Mesenchymal stem cell (in vitro differentiated cells and primary cell): Measurements from ENCODE around the gene PKP2.

Source experiments
- DNase-seq: peaks from one replicate; pipeline ENCODE4 v3.0.0-alpha.2; 2013
- H2AFZ ChIP-seq: one replicate; pipeline ENCODE4 v1.6.1; 2013; ENCODE audit warnings: low read depth, mild to moderate bottlenecking, control low read depth, inconsistent platforms, low read length, moderate library complexity
- H2AK5ac ChIP-seq: 2 replicates; pipeline ENCODE4 v1.6.1; 2013; ENCODE audit warnings: low read length, moderate library complexity, mild to moderate bottlenecking, inconsistent platforms; ENCODE audit not compliant: severe bottlenecking
- H2BK120ac ChIP-seq: one replicate; pipeline ENCODE4 v1.6.1; 2013; ENCODE audit warnings: low read depth, mild to moderate bottlenecking, inconsistent platforms, low read length, moderate library complexity
- H2BK12ac ChIP-seq, 2 experiments: one replicate each; pipeline ENCODE4 v1.6.1; 2013; ENCODE audit warnings: inconsistent platforms in 2 of 2, low read length in 2 of 2, mild to moderate bottlenecking in 2 of 2, moderate library complexity in 2 of 2, control low read depth in 1 of 2
- H2BK15ac ChIP-seq: one replicate; pipeline ENCODE4 v1.6.1; 2013; ENCODE audit warnings: mild to moderate bottlenecking, low read depth, inconsistent platforms; ENCODE audit not compliant: poor library complexity, severe bottlenecking
- H2BK5ac ChIP-seq: 2 replicates; pipeline ENCODE4 v1.6.1; 2013; ENCODE audit warnings: low read depth, mild to moderate bottlenecking, low read length, control low read depth, inconsistent platforms; ENCODE audit not compliant: poor library complexity, severe bottlenecking
- H3K14ac ChIP-seq, 2 experiments: one replicate each; pipeline ENCODE4 v1.6.1; 2013; ENCODE audit warnings: inconsistent platforms in 2 of 2, low read length in 2 of 2, control low read depth in 1 of 2, mild to moderate bottlenecking in 1 of 2, moderate library complexity in 1 of 2
- H3K18ac ChIP-seq, 2 experiments: one replicate each; pipeline ENCODE4 v1.6.1; 2013; ENCODE audit warnings: inconsistent platforms in 2 of 2, low read length in 2 of 2, control low read depth in 1 of 2, low read depth in 1 of 2, mild to moderate bottlenecking in 1 of 2
- H3K23ac ChIP-seq, 2 experiments: one replicate each; pipeline ENCODE4 v1.6.1; 2013; ENCODE audit warnings: inconsistent platforms in 2 of 2, low read length in 2 of 2, mild to moderate bottlenecking in 2 of 2, moderate library complexity in 2 of 2, control low read depth in 1 of 2
- H3K27ac ChIP-seq: 2 replicates; pipeline ENCODE4 v1.5.1; 2013; ENCODE audit warnings: mild to moderate bottlenecking, moderate library complexity, low read length, control low read depth, inconsistent platforms; ENCODE audit not compliant: poor library complexity, severe bottlenecking
- H3K27me3 ChIP-seq, 2 experiments: 2 replicates each; pipeline versions ENCODE4 v1.6.1 to v1.7.0; 2013; ENCODE audit warnings: low read length in 2 of 2, mild to moderate bottlenecking in 2 of 2, moderate library complexity in 2 of 2, control low read depth in 1 of 2, inconsistent platforms in 1 of 2; ENCODE audit not compliant: control insufficient read depth in 1 of 2, insufficient read depth in 1 of 2
- H3K36me3 ChIP-seq, 2 experiments: 2 replicates each; pipeline versions ENCODE4 v1.6.1 to v1.7.0; 2013; ENCODE audit warnings: low read length in 2 of 2, control low read depth in 1 of 2, inconsistent platforms in 1 of 2, low read depth in 1 of 2, mild to moderate bottlenecking in 1 of 2; ENCODE audit not compliant: insufficient read depth in 2 of 2, control insufficient read depth in 1 of 2
- H3K4ac ChIP-seq, 2 experiments: one replicate each; pipeline ENCODE4 v1.6.1; 2013; ENCODE audit warnings: inconsistent platforms in 2 of 2, low read length in 2 of 2, mild to moderate bottlenecking in 2 of 2, moderate library complexity in 2 of 2, control low read depth in 1 of 2, low read depth in 1 of 2
- H3K4me1 ChIP-seq: 2 replicates; pipeline ENCODE4 v1.6.1; 2013; ENCODE audit warnings: low read depth, low read length, control low read depth; ENCODE audit not compliant: control insufficient read depth, insufficient read depth
- H3K4me2 ChIP-seq: 2 replicates; pipeline ENCODE4 v1.6.1; 2013; ENCODE audit warnings: low read length, mild to moderate bottlenecking, inconsistent platforms; ENCODE audit not compliant: poor library complexity, severe bottlenecking
- H3K4me3 ChIP-seq, 2 experiments: 2 replicates each; pipeline versions ENCODE4 v1.5.1 to v1.7.0; 2013; ENCODE audit warnings: low read length in 2 of 2, mild to moderate bottlenecking in 2 of 2, control low read depth in 1 of 2, low read depth in 1 of 2; ENCODE audit not compliant: insufficient read depth in 1 of 2
- H3K79me1 ChIP-seq: replicated peaks from 2 replicates; pipeline ENCODE4 v1.6.1; 2013; ENCODE audit warnings: mild to moderate bottlenecking, control low read depth, low read length, inconsistent platforms; ENCODE audit not compliant: poor library complexity, severe bottlenecking
- H3K9ac ChIP-seq: 2 replicates; pipeline ENCODE4 v1.7.0; 2013; ENCODE audit warnings: mild to moderate bottlenecking, low read length, moderate library complexity
- H3K9me3 ChIP-seq: 2 replicates; pipeline ENCODE4 v1.7.0; 2013; ENCODE audit warnings: mild to moderate bottlenecking, low read length; ENCODE audit not compliant: control insufficient read depth
- H4K8ac ChIP-seq: one replicate; pipeline ENCODE4 v1.6.1; 2013; ENCODE audit warnings: inconsistent platforms, mild to moderate bottlenecking, low read length, moderate library complexity
- H4K91ac ChIP-seq: one replicate; pipeline ENCODE4 v1.6.1; 2013; ENCODE audit warnings: mild to moderate bottlenecking, low read length, inconsistent platforms
- WGBS: methylation state at CpG from one replicate; pipeline ENCODE4 v1.1.7; 2013; ENCODE audit warnings: mixed read lengths; 5-methylcytosine and 5-hydroxymethylcytosine counted together

PKP2 gene

DNA sequence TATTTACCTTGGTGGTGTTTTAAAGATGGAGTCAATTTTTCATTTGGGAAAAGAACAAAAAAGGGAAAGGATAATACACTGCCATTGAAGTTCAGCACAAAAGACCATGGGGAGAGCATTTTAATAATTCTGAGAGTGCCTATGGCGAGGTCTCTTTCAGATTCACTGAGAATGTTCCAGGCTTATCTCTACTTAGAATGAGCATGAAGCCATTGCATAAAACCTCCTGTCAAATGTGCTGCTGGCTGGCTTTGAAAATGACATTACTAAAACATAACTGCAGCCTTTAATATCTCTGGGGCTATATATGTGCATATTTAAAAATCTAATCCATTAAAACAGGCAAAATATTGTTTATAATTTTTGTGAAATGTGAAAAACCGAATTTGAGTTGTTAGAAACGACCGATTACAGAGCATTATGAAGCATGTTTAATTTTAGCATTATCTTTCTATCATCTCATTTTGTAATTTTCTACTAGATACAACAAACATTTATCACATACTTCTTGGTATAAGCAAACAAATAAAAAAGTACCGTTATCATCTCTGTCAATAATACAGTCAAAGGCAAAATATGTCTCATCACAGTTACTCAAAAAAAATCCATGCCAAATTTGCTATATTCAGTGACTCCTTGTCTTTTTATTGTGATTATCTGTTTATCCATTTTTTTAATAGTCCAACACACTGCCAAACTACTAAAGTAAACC lies 95.2 kb downstream of the PKP2 start:
- Histone ChIP-seq H3K27me3 (no peaks in the 10 kb centered on the region), H3K23ac (no peak overlapping the region), H3K14ac (no peak overlapping the region), H2AK5ac (no peak overlapping the region), H2BK12ac (no peak overlapping the region), H3K18ac (no peak overlapping the region), H2BK120ac (no peak overlapping the region), H3K4me2 (no peak overlapping the region), H4K8ac (no peak overlapping the region), H3K27ac (no peak overlapping the region), H3K4me3 (no peak overlapping the region), H2BK5ac (no peak overlapping the region), H3K4ac (no peak overlapping the region), H3K36me3 (no peaks in the 10 kb centered on the region), H4K91ac (no peak overlapping the region), H2AFZ (no peak overlapping the region), H3K9me3 (no peaks in the 10 kb centered on the region), H2BK15ac (no peak overlapping the region), H3K4me1 (no peaks in the 10 kb centered on the region), H3K9ac (no peak overlapping the region), H3K79me1 (no peaks in the 10 kb centered on the region)
- 95% methylated on average over 2 of the region's 5 CpGs for WGBS
- DNase-seq = no peak

DNA sequence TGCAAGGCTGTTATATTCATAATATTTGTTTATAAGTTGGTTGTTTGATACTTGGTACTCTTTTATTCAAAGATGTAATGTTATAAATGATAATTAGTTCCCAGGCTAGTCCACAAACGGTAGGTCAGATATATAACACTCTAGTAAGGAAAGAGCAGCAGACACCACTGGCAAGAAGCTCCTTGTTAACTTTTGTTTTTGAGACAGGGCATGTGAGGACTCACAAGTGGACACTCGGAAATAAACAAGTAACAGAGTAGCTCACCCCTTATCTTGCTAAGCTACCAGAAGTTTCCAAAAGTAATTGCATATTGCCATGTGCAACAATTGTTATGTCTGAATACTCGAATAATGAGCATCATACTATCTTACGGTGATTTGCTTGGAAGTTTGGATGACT lies 102.3 kb downstream of the PKP2 start:
- Histone ChIP-seq H3K14ac (no peak overlapping the region), H3K18ac (no peak overlapping the region), H3K4me3 (no peak overlapping the region), H4K91ac (no peak overlapping the region), H2AFZ (no peak overlapping the region), H2BK12ac (no peak overlapping the region), H3K27me3 (no peaks in the 10 kb centered on the region), H3K36me3 (peaks cover 0 to 3% of the 10 kb centered on the region in 2 experiments), H2BK120ac (no peak overlapping the region), H2BK15ac (no peak overlapping the region), H3K27ac (no peak overlapping the region), H3K9me3 (no peaks in the 10 kb centered on the region), H2AK5ac (no peak overlapping the region), H3K4me2 (no peak overlapping the region), H3K4me1 (no peaks in the 10 kb centered on the region), H3K9ac (no peak overlapping the region), H3K4ac (no peak overlapping the region), H2BK5ac (no peak overlapping the region), H3K23ac (no peak overlapping the region), H3K79me1 (no peaks in the 10 kb centered on the region), H4K8ac (no peak overlapping the region)
- no peak for DNase-seq
- WGBS = 79% methylated on average over 2 of the region's 4 CpGs

DNA sequence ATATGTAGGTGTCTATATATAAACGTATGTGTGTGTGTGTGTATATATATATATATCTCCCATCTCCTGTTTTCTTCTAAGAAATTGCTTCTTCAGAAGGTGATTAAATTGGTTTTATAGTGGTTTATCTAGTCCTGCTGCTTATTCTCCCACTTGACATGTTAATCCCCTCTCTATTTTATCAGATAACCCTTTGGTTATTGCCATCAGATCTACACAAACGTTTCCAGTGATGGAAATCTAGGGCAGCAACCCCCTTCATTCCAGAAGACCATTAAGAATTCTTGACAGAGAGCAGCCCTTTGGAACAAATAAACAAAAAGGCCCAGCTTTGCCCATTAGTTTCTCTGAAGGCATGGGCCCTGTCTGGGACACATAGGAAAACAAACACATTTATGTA lies 106.7 kb downstream of the PKP2 start:
- H3K4me1 ChIP-seq = no peaks in the 10 kb centered on the region
- H3K9ac ChIP-seq = no peak overlapping the region
- no peaks in the 10 kb centered on the region for H3K36me3 ChIP-seq
- no peak overlapping the region for H3K4me3 ChIP-seq
- H3K27me3 ChIP-seq = no peaks in the 10 kb centered on the region
- 0% methylated on average over 1 of the region's 2 CpGs for WGBS
- no peak overlapping the region for H2BK12ac ChIP-seq
- no peak overlapping the region for H2AFZ ChIP-seq
- no peak overlapping the region for H3K14ac ChIP-seq
- H2AK5ac ChIP-seq = no peak overlapping the region
- DNase-seq = no peak
- H3K27ac ChIP-seq = no peak overlapping the region
- no peak overlapping the region for H2BK15ac ChIP-seq
- H3K4me2 ChIP-seq = no peak overlapping the region
- no peak overlapping the region for H4K8ac ChIP-seq
- no peaks in the 10 kb centered on the region for H3K79me1 ChIP-seq
- H3K4ac ChIP-seq = no peak overlapping the region
- no peaks in the 10 kb centered on the region for H3K9me3 ChIP-seq
- H3K23ac ChIP-seq = no peak overlapping the region
- H2BK5ac ChIP-seq = no peak overlapping the region
- H2BK120ac ChIP-seq = no peak overlapping the region
- H4K91ac ChIP-seq = no peak overlapping the region
- H3K18ac ChIP-seq = no peak overlapping the region

DNA sequence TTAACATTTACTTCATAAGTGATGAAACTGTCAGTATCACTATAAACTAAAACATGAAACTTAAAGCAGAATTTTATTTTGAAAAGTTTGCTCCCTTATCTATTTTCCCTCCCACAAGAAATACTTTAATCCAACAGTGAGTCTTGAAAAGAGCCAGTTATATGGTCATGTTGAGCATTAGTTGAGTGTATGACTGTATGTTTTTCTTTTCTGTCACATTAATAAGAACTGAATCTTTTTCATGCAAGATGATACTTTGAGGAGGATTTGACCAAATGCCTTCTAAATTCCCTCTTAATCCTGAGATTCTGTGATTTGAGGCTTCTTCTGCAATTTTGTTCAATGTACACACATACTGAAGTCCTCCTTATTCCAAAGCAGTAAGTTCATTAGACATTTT lies 107.1 kb downstream of the PKP2 start:
- no peaks in the 10 kb centered on the region for H3K9me3 ChIP-seq
- no peak overlapping the region for H3K9ac ChIP-seq
- H3K27ac ChIP-seq = no peak overlapping the region
- H3K4ac ChIP-seq = no peak overlapping the region
- H3K14ac ChIP-seq = no peak overlapping the region
- no peaks in the 10 kb centered on the region for H3K27me3 ChIP-seq
- H3K18ac ChIP-seq = no peak overlapping the region
- no peak overlapping the region for H4K8ac ChIP-seq
- H3K79me1 ChIP-seq = no peaks in the 10 kb centered on the region
- H3K4me3 ChIP-seq = no peak overlapping the region
- H2BK120ac ChIP-seq = no peak overlapping the region
- no peak overlapping the region for H2AK5ac ChIP-seq
- no peak overlapping the region for H2BK12ac ChIP-seq
- no peak overlapping the region for H2BK5ac ChIP-seq
- H3K36me3 ChIP-seq = no peaks in the 10 kb centered on the region
- no peak overlapping the region for H2BK15ac ChIP-seq
- H2AFZ ChIP-seq = no peak overlapping the region
- no peak overlapping the region for H4K91ac ChIP-seq
- H3K4me2 ChIP-seq = no peak overlapping the region
- no peak for DNase-seq
- no peaks in the 10 kb centered on the region for H3K4me1 ChIP-seq
- no peak overlapping the region for H3K23ac ChIP-seq
